NCI-H82 treated with DMSO at 0.1 percent for 48 hours (cell line): Measurements from ENCODE around the gene SAMD10.

Source experiments
- DNase-seq: peaks from one replicate; lab custom pipeline; 2025; ENCODE audit not compliant: unreplicated experiment; lab: John Stamatoyannopoulos, UW

SAMD10 gene

DNA sequence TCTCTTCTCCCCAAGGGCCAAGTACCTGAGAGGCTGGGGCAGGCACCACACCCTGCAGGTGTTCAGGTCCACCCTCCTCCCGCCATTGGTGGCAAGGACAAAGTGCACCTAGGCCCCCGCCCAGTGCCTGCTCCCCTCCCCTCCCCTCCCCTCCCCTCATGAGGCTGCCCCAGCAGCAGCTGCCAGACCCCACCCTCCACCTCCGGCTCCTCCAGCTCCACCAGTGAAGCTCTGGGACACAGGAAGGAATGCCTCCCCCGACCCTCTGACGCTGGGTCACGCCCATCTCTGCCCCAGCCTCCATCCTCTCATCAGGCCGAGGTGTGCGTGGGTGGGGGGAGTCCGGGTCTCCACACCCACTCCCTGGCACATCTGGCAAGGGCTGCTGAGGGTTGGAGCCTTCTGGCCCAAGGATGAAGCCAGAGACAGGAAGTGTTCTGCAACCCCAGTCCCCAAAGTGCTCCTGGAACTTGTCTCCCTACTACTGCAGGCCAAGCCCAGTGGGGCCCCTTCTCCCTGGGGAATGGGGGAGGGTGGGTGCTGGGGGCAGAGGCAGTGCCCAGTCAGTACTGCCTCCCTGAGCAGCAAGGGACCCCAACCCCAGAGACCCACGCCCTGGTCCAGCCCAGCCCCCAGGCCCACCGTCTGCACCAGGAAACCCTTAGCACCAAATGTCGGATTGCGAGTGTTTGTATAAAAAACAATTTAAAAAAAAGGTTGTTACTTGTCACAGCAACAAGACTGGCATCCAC is 21.6 kb downstream of the SAMD10 start:
- no peak for DNase-seq

DNA sequence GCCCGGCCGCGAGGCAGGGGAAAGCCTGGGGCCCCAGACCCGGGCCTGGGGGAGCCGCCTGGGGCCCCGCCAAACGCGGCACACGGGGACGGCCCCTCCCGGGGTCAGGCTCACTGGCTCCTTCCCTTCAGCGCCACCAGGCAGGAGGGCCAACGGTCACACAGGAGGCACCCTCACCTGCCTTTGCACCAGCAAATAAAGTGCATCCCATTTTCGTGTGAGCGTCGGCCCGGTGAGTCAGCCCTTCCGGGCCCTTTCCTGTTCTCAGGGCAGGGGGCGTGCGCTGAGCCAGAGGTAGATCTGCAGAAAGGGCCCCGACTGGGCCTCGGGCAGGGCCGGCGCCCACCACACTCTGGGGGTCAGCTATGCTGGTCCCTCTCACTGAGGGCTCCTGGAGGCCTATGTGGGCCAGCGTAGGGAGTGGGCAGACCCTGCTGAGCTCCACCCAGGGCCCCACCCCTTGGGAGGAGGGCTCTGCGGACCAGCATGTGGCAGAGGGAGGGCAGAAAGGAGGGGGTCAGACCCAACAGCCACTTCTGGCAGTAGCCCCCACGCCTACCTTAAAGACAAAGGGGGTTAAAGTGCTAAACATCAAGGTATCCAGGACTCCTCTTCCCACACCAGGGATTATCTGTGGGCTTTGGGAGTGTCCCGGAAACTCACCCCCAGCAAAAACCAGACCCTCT is 22.3 kb downstream of the SAMD10 start:
- peak; percentile 63 for DNase-seq

DNA sequence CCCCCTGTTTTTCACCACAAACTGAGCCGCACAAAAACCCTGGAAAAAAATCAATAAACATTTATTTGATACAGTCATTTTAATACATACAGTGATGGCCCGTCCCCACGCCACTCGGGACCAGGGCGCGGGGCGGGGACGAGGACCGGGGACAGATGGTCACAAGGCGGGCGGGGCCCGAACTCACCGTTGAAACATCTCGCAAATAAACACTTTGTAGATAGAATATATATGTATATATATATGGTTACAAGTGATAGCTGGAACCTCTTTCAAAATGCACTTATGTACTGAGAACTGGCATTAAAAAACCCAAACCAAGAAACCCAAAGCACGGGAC is 22.8 kb downstream of the SAMD10 start:
- no peak for DNase-seq

DNA sequence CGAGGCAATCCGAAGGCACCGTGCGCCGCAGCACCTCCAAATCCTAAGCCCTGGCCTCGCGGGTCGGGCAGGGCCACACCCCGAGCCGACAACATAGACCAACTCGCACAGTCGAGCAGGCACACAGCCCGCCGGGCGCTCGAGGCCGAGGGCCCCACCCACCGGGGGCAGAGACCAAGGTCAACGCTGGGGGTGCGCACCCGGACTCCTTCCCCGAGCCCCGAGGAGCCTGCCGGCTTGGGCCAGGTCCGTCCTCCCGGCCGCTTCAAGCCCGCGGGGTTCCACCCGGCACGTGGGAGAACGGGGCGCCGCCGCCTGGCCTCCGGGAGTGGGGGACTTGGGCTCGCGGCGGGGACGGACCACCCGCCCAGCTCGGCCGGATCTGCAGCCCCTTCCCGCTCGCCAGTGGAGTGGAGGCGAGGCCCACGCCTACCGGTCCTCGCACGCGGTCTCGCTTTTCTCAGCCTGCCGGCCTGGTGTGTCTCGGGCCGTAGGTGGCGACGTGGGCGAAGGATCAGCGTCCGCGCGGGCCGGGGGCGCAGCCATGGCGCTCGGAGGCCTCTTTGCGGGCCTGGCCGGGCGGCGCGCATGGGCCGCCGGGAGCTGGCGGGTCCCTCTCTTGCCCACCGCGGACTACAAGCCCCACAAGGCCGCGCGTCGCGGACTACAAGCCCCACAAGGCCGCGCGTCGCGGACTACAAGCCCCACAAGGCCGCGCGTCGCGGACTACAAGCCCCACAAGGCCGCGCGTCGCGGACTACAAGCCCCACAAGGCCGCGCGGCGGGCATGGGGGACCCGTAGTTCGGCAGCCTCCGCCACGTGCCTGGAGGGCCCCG is 23.4 kb downstream of the SAMD10 start, which contains the start of gene UCKL1:
UCKL1 (minus strand) TSS at position 590 of the 837 bp plus-strand sequence; CDS start at position 546, 44 bp downstream.
- peak; percentile 45 for DNase-seq

GRCh38 chr20:63955281-63955826 is 24.1 kb downstream of the SAMD10 start:
- DNase-seq = no peak

DNA sequence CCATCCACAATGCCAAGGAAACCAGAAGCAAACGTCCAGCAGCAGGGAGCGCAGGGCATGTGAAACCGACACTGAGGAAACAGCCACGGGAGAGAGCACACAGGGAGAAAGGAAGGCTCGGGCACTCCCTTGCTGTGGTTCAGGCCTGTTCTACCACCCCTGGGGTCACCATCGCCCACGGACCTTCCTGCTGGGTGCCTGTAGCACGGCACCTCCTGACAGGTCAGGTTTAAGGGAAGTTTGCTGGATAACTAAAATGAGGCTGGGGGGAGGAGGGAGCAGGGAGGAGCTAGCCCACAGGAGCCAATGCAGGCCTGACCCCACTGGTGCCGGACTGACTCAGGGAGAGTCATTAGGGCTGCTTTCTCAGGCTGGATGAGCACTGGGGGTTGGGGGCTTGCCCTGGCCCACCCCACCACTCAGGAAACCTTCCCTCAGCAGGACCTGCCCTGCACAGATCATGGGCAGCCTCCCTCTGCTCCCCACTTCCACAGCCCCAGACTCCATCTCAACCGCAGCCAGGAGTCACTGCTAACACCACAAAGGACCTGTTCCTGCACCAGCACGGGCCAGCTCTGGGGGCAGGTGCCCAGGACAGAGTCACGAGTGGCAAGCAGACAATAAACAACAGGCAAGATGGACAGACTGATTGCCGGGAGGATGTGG is 25.5 kb downstream of the SAMD10 start:
- DNase-seq = no peak

- no peak for DNase-seq
These were observed 26.7 kb downstream of the SAMD10 start for GRCh38 chr20:63952769-63953168.

GRCh38 chr20:63952210-63952535 is 27.3 kb downstream of the SAMD10 start:
- no peak for DNase-seq

- DNase-seq = no peak
These were observed 27.8 kb downstream of the SAMD10 start for GRCh38 chr20:63951398-63952209.

- DNase-seq = no peak
These were observed 28.6 kb downstream of the SAMD10 start for GRCh38 chr20:63950701-63951397.

GRCh38 chr20:63947638-63948456 is 31.6 kb downstream of the SAMD10 start:
- DNase-seq = no peak

- DNase-seq = no peak
These were observed 32.3 kb downstream of the SAMD10 start for GRCh38 chr20:63946986-63947637.

GRCh38 chr20:63945921-63946920 is 33.2 kb downstream of the SAMD10 start:
- no peak for DNase-seq

DNA sequence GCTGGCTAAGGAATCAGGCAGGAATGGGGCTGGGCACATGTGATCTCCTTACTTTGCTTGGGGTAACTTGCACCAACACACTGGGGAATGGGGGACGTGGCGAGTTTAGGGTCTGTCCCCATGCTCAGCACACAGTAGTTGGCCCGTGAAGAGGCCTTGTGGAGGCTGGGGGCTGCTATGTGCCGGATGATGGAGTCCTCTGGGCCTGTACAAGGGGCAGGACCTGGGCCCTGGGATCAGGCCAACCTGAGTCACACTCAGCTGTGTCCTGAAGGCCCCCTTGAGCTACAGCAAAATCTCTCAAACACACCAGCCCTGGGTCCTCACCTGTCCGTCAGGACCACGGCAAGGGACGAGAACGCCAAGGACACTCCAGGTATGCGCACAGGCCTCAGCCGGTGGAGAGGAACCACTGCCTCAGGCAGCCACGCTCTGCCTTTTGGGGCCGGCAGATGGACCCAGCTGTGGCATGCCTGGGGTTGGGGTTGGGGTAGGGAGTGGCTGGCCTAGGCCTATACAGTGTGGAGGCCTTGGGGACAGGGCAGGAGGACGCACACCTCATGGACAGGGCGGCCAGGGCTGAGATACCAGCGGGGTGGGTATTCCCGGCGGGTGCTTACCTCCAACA is 34.3 kb downstream of the SAMD10 start:
- DNase-seq = no peak

DNA sequence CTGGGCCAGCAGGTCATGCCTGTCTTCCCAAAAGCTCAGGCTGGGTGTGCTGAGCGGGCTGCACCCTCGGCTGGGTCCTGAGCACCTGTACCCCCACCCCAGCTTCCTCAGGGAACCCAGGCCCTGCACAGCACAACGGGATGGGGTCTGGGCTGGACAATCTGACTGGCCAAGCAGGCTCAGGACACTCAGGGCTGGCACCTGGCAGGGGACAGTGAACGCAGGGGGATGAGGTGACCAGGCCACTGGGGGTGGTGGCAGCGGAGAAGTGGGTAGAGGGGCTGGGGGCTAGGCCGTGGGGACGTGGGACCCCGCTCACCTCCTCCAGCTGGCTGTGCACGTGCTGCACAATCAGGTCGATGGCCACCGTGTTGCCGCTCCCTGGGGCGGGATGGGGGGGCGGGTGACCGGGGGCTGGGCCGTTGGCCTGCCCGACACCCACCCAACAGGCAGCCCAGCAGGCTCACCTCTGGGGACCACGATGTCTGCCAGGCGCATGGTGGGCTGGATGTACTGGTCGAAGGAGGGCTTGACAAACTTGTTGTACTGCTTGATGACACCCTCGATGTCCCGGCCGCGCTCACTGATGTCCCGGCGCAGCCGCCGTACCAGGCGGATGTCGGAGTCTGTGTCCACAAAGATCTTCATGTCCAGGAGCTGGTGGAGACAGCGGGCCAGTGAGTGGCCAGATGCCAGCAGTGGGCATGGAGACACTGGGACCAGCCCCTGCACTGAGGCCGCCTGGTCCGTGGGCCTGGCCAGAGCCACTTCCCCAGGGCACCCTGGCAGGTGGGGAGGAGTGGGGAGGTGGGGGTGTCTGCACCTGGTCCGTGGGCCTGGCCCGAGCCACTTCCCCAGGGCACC is 35.1 kb downstream of the SAMD10 start:
- no peak for DNase-seq

- DNase-seq = no peak
These were observed 35.7 kb downstream of the SAMD10 start for GRCh38 chr20:63943808-63944077.
